HG03521 (cell line): ENCODE measurements around the gene CBFA2T3.

ENCODE experiments used
- ATAC-seq: cut with Tn5 transposase; IDR thresholded peaks from one replicate; pipeline ENCODE4 v1.9.1; 2021; ENCODE audit warnings: mild to moderate bottlenecking, moderate library complexity; ENCODE audit not compliant: unreplicated experiment

The CBFA2T3 gene

GRCh38 chr16:88844419-88845036 is 132.5 kb downstream of the CBFA2T3 start:
- ATAC-seq, result no peak

DNA sequence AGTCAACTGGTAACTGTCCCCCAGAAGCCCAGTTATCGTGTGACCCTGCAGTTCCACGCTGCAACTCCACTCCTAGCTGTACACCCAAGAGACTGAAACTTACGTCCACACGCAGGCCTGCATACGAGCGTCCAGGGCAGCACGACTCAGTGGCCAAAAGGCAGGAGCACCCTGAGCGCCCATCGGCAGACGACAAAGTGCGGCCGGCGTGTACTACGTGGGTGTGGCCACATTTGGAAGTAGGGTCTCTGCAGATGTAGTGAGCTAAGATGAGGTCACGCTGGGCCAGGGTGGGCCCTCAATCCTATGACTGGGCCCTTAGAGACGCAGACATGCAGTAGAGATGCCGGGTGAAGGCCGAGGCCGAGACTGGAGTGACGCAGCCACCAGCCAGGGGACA is 133.8 kb downstream of the CBFA2T3 start:
- ATAC-seq, result no peak

- no peak for ATAC-seq
Measured at GRCh38 chr16:88842806-88843205, 134.2 kb downstream of the CBFA2T3 start.

DNA sequence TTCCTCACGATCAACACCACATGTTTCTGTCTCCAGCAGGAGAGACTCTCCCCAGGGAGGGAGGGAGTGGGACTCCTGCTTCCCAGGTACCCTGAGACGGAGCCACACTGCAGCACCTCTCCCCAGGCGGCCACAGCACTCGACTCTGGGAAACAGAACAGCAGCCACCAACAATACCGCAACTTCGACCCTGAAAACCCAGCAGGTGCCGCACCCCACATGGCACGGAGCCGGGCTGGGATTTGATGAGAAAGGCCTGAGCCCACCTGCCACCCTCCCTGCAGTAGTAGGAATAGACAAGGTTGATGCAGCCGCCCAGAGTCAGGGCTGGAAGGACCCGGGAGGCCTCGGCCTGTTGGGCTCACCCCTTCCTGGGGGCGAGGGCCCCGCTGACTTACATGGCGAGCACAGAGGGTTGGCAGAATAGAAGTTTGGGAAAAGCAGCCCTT is 134.7 kb downstream of the CBFA2T3 start:
- no peak for ATAC-seq

- ATAC-seq, result no peak
Measured at GRCh38 chr16:88841521-88842307, 135.3 kb downstream of the CBFA2T3 start.

DNA sequence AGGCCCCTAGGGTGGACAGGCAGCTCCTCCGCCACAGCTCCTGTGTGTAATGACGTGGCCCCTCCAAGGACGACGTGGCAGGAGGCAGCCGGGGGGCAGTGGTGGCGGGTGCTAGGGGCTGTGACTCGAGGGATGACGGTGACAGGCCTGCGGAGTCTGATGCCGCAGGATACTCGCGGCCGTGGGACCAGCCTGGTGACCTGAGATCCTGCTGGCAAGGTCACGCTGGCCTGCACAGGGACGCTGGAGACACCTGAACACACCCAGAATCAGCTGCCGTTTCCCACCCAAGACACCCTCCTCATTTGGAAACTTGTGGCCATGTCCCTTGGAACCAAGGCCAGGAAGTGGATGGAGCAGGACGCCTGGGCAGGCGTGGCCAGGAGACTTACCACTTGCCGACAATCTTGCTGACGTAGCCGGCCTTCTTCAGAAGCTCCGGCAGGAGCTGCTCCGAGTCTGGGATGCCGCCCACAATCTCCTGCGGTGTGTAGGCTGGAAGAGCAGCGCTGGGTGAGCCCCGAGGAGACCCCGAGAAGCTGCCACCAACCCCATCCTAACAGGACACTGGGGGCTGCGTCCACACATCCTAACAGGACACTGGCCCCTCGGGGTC is 136.3 kb downstream of the CBFA2T3 start:
- no peak for ATAC-seq

- no peak for ATAC-seq
Measured at GRCh38 chr16:88839745-88840599, 137.0 kb downstream of the CBFA2T3 start.

- ATAC-seq, result no peak
Measured at GRCh38 chr16:88839026-88839529, 137.9 kb downstream of the CBFA2T3 start.

- ATAC-seq, result no peak
Measured at GRCh38 chr16:88838566-88838965, 138.4 kb downstream of the CBFA2T3 start.

DNA sequence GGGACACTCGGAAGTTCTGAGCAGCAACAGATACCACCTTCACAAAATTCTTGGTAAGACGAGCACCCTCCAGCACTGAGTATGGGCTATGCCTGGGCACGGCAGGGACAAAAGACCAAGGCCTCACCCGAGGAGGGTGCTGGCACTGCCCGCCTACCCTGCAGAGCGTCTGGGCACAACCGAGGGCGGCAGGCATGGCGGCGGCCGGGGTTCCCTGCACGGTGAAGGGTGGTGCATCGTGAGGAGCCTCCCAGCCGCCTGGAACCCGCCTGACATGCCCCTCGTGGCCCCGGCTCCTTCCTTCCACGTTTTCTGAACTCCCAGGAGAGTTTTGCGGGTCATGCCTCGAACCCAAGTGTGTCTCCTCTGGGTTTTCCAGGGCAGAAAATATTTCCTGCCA is 139.2 kb downstream of the CBFA2T3 start:
- no peak for ATAC-seq

DNA sequence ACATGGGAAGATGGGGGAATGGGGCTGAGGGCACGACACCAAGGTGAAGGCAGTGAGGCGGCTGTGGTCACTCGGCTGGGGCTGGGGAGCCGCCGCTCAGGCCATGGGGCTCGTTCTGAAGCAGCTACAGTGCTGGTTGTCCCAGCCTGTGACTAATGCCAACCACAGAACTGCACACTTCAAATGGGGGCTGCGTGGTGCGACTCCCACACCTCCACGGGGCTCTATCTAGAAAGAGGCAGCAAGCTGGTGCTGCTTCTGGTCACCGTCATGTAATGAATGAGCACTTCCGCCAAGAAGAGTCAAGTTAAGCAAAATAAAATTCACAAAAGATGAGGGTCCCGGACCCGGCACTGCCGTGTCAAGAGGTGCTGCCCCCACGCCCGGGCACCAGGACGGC is 140.2 kb downstream of the CBFA2T3 start:
- no peak for ATAC-seq

- ATAC-seq, result no peak
Measured at GRCh38 chr16:88835818-88836217, 141.2 kb downstream of the CBFA2T3 start.

GRCh38 chr16:88835383-88835782 is 141.6 kb downstream of the CBFA2T3 start:
- ATAC-seq, result no peak

GRCh38 chr16:88834670-88835069 is 142.3 kb downstream of the CBFA2T3 start:
- ATAC-seq, result no peak

- ATAC-seq, result no peak
Measured at GRCh38 chr16:88833086-88833485, 143.9 kb downstream of the CBFA2T3 start.

- ATAC-seq, result no peak
Measured at GRCh38 chr16:88831838-88832237, 145.2 kb downstream of the CBFA2T3 start.

- ATAC-seq, result no peak
Measured at GRCh38 chr16:88830783-88831182, 146.2 kb downstream of the CBFA2T3 start.

DNA sequence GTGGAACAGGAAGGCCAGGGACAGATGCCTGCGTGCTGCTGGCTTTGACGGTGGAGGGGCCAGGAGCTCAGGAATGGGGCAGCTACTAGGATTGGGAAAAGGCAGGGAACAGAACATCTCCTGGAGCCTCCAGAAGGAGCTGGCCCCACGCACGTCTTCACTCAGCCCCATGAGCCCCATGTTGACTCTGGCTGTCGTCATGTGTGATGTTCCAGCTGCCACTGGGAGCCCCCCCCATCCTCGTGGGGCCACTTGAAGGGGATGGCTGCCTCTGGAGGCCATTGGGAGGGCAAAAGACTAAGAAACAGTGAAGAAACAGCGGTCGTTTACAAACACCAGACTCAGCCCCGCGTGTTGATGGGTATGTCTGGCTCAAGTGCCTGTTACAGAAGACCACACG is 146.7 kb downstream of the CBFA2T3 start:
- no peak for ATAC-seq

- no peak for ATAC-seq
Measured at GRCh38 chr16:88828711-88829110, 148.3 kb downstream of the CBFA2T3 start.

DNA sequence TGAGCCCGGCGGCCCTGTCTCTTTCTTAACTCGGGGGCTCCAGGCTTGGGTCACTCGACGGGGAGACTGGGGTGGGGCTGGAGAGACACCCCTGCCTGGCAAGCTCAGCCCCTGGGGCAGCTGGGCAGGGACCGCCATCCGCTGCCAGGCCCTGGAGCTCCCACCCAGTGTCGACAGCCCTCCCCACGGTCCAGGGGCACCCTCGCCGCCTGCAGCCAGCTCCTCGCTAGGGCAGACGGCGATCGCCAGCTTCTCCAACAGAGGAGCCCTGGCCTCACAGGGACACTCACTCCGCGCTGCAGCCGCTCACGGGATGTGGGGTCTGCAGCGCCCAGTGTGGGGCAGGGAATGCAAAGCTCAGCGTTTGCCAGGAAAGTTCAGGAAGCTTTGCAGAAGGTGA is 149.3 kb downstream of the CBFA2T3 start:
- no peak for ATAC-seq
